Upper lobe of right lung (tissue), 1 donor: ENCODE results near the gene ATP5PO. TPM values are rescaled to one million over a fixed set of nuclear protein-coding genes. Genes with fewer than 3 reads are reported as not detected.
A peak's percentile ranks its signal among the peaks of the same experiment; 100 is the strongest.
"Not testable (repeated sequence)": the region's sequence is repeated elsewhere in the genome, so short reads cannot be mapped to it uniquely, and the experiment has no call there.

Experiments
- ATAC-seq: fragments of 200-7000 bp; cut with Tn5 transposase; one replicate; pipeline ENCODE4 v1.9.1; 2020; ENCODE audit warnings: mild to moderate bottlenecking, moderate library complexity
- DNase-seq: peaks from one replicate; pipeline ENCODE4 v3.0.0-alpha.2; 2020
- H3K27ac ChIP-seq: fragments of 200-600 bp; one replicate; pipeline ENCODE4 v1.8.0; 2022
- H3K27me3 ChIP-seq: fragments of 200-600 bp; one replicate; pipeline ENCODE4 v1.8.0; 2022; ENCODE audit warnings: mild to moderate bottlenecking
- H3K36me3 ChIP-seq: fragments of 200-600 bp; one replicate; pipeline ENCODE4 v1.8.0; 2022
- H3K4me1 ChIP-seq: fragments of 200-600 bp; one replicate; pipeline ENCODE4 v1.8.0; 2022
- H3K4me3 ChIP-seq: fragments of 200-600 bp; one replicate; pipeline ENCODE4 v1.8.0; 2022; ENCODE audit warnings: mild to moderate bottlenecking
- H3K9me3 ChIP-seq: fragments of 200-600 bp; one replicate; pipeline ENCODE4 v1.8.0; 2022
- CTCF ChIP-seq: fragments of 200-600 bp; IDR thresholded peaks from one replicate; pipeline ENCODE4 v1.8.0; 2022; ENCODE audit warnings: antibody characterized with exemption
- intact Hi-C: fragments of 100-400 bp; cut with DNase I; formaldehyde crosslinking; loops from one replicate; pipeline ENCODE4 v1.11.0; 2022
- total RNA-seq: library from RNA; stranded (reverse); fragmentation: NEBNext Ultra II Directional; extraction: Animal tissue kit (Norgen Biotek cat#: 25700); gene quantifications from one replicate; pipeline ENCODE4 v1.2.1, GENCODE V29; 2021
- donor health status: DM: no; HTN: yes; CAD: no; lungs with severe emphysema.

The ATP5PO gene
- total RNA-seq, 1 donor from 2014 or later: 107 TPM

- intact Hi-C loops: no loop called here
- no peak for DNase-seq
- no peak for TF ChIP-seq CTCF
- ATAC-seq: peak; percentile 75
- no peaks in the 10 kb centered on the region for H3K9me3 ChIP-seq
- peak overlapping the region; percentile 49 for H3K4me3 ChIP-seq
- H3K27ac ChIP-seq: peak overlapping the region; percentile 78
- no peaks in the 10 kb centered on the region for H3K36me3 ChIP-seq
- H3K27me3 ChIP-seq: no peaks in the 10 kb centered on the region
- peaks cover 11% of the 10 kb centered on the region for H3K4me1 ChIP-seq
These were observed 16.3 kb upstream of the ATP5PO start for GRCh38 chr21:33931799-33932390.

GRCh38 chr21:33931052-33931798 is 15.6 kb upstream of the ATP5PO start:
- H3K36me3 ChIP-seq, H3K9me3 ChIP-seq, H3K4me1 ChIP-seq, intact Hi-C loops, DNase-seq, H3K27me3 ChIP-seq: not testable (repeated sequence)
- Histone ChIP-seq H3K27ac (peak overlapping the region; percentile 78), H3K4me3 (peak overlapping the region; percentile 49)
- ATAC-seq: peak; percentile 42

DNA sequence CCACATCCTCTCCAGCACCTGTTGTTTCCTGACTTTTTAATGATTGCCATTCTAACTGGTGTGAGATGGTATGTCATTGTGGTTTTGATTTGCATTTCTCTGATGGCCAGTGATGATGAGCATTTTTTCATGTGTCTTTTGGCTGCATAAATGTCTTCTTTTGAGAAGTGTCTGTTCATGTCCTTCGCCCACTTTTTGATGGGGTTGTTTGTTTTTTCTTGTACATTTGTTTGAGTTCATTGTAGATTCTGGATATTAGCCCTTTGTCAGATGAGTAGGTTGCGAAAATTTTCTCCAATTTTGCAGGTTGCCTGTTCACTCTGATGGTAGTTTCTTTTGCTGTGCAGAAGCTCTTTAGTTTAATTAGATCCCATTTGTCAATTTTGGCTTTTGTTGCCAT is 10.6 kb upstream of the ATP5PO start:
- H3K36me3 ChIP-seq, H3K27ac ChIP-seq, H3K9me3 ChIP-seq, intact Hi-C loops, ATAC-seq, H3K27me3 ChIP-seq, DNase-seq, H3K4me1 ChIP-seq, H3K4me3 ChIP-seq: not testable (repeated sequence)

DNA sequence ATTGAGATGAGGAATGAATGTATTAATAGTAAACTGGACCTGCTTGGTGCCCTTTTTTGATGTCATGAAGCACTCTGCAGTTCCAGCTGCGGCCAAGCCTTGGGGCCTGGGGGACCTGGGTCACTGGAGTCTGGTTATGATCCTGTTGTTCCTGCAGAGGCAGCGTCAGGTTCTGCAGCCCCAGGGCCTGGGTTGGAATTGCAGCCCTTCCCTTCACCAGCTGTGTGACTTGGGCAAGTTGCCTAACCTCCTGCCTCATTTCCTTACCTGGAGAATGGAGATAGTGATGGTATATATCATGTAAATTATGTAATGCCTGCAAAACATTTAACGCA is 9.1 kb upstream of the ATP5PO start:
- no peaks in the 10 kb centered on the region for H3K27me3 ChIP-seq
- TF ChIP-seq CTCF: no peak
- no peak overlapping the region for H3K4me3 ChIP-seq
- intact Hi-C loops: no loop called here
- ATAC-seq (no peak), DNase-seq (no peak)
- H3K9me3 ChIP-seq: no peaks in the 10 kb centered on the region
- no peak overlapping the region for H3K27ac ChIP-seq
- peaks cover 6% of the 10 kb centered on the region for H3K4me1 ChIP-seq
- no peaks in the 10 kb centered on the region for H3K36me3 ChIP-seq

- Histone ChIP-seq H3K27ac (no peak overlapping the region), H3K4me3 (no peak overlapping the region), H3K4me1 (peaks cover 6% of the 10 kb centered on the region), H3K27me3 (no peaks in the 10 kb centered on the region), H3K36me3 (no peaks in the 10 kb centered on the region), H3K9me3 (no peaks in the 10 kb centered on the region)
- peak; percentile 93 for TF ChIP-seq CTCF
- peak; percentile 92 for DNase-seq
- peak; percentile 100 for ATAC-seq
- intact Hi-C loops: no loop called here
These were observed 8.6 kb upstream of the ATP5PO start for GRCh38 chr21:33924079-33924765.

- Histone ChIP-seq H3K27me3 (no peaks in the 10 kb centered on the region), H3K4me3 (no peak overlapping the region), H3K36me3 (peaks cover 11% of the 10 kb centered on the region), H3K9me3 (no peaks in the 10 kb centered on the region), H3K27ac (no peak overlapping the region), H3K4me1 (peaks cover 12% of the 10 kb centered on the region)
- ATAC-seq (no peak), DNase-seq (no peak)
- intact Hi-C loops: no loop called here
- TF ChIP-seq CTCF: no peak
These were observed 1.8 kb upstream of the ATP5PO start for GRCh38 chr21:33917421-33917820.
